ENCODE data around the gene ATP8A2. TPM values are rescaled to one million over a fixed set of nuclear protein-coding genes. Genes with fewer than 3 reads are reported as not detected.

The ATP8A2 gene
- total RNA-seq, 1 donor from 2014 or later = not detected

GRCh38 chr13:25742220-25742619 lies 370.4 kb downstream of the ATP8A2 start:
- Histone ChIP-seq H3K27me3 (ENCODE audit: control insufficient read depth, insufficient read depth, low read length) (no peaks in the 10 kb centered on the region), H3K36me3 (ENCODE audit: control insufficient read depth, insufficient read depth, low read length) (no peaks in the 10 kb centered on the region), H3K4me3 (ENCODE audit: low read depth, low read length) (no peak overlapping the region)
- TF ChIP-seq, protein P1, sequence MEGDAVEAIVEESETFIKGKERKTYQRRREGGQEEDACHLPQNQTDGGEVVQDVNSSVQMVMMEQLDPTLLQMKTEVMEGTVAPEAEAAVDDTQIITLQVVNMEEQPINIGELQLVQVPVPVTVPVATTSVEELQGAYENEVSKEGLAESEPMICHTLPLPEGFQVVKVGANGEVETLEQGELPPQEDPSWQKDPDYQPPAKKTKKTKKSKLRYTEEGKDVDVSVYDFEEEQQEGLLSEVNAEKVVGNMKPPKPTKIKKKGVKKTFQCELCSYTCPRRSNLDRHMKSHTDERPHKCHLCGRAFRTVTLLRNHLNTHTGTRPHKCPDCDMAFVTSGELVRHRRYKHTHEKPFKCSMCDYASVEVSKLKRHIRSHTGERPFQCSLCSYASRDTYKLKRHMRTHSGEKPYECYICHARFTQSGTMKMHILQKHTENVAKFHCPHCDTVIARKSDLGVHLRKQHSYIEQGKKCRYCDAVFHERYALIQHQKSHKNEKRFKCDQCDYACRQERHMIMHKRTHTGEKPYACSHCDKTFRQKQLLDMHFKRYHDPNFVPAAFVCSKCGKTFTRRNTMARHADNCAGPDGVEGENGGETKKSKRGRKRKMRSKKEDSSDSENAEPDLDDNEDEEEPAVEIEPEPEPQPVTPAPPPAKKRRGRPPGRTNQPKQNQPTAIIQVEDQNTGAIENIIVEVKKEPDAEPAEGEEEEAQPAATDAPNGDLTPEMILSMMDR (IDR thresholded peaks at IDR 0.05; ENCODE audit: insufficient read depth, low read length, severe bottlenecking) = no peak
- FAIRE-seq = no peak
- no peak for DNase-seq (ENCODE audit: low read depth)

DNA sequence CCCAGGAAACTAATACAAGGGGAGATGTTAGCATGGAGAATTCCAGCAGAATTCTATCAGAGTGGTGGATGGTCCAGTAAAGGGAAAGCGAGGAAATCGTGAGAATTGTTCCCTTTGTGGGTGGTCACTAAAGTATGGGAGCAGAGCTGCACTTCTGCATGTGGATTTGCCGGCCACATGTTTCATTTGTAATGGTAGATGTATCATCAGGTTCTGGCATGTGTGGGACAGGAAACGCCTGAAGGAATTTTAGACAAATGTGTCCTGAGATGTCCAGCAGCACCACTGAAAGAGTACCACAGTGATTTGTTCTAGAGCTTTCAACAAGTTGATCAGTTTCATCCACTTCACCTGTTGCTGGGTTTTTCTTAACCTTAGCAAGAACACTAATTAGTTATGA lies 371.6 kb downstream of the ATP8A2 start:
- FAIRE-seq (no peak), DNase-seq (ENCODE audit: low read depth) (peak; percentile 47)
- H3K27me3 ChIP-seq (ENCODE audit: control insufficient read depth, insufficient read depth, low read length) = no peaks in the 10 kb centered on the region
- TF ChIP-seq, protein P1 (IDR thresholded peaks at IDR 0.05; ENCODE audit: insufficient read depth, low read length, severe bottlenecking) = no peak
- no peak overlapping the region for H3K4me3 ChIP-seq (ENCODE audit: low read depth, low read length)
- H3K36me3 ChIP-seq (ENCODE audit: control insufficient read depth, insufficient read depth, low read length) = no peaks in the 10 kb centered on the region

- H3K27me3 ChIP-seq (ENCODE audit: control insufficient read depth, insufficient read depth, low read length) = no peaks in the 10 kb centered on the region
- DNase-seq (ENCODE audit: low read depth) = peak; percentile 12
- no peak overlapping the region for H3K4me3 ChIP-seq (ENCODE audit: low read depth, low read length)
- no peak for FAIRE-seq
- TF ChIP-seq, protein P1 (IDR thresholded peaks at IDR 0.05; ENCODE audit: insufficient read depth, low read length, severe bottlenecking) = no peak
- H3K36me3 ChIP-seq (ENCODE audit: control insufficient read depth, insufficient read depth, low read length) = no peaks in the 10 kb centered on the region
Observed at GRCh38 chr13:25744178-25744577, 372.4 kb downstream of the ATP8A2 start.

- Histone ChIP-seq H3K36me3 (ENCODE audit: control insufficient read depth, insufficient read depth, low read length) (no peaks in the 10 kb centered on the region), H3K27me3 (ENCODE audit: control insufficient read depth, insufficient read depth, low read length) (no peaks in the 10 kb centered on the region), H3K4me3 (ENCODE audit: low read depth, low read length) (no peak overlapping the region)
- DNase-seq (ENCODE audit: low read depth) (no peak), FAIRE-seq (no peak)
- TF ChIP-seq, protein P1 (IDR thresholded peaks at IDR 0.05; ENCODE audit: insufficient read depth, low read length, severe bottlenecking) = no peak
Observed at GRCh38 chr13:25746131-25746530, 374.4 kb downstream of the ATP8A2 start.

- peak; percentile 71 for DNase-seq (ENCODE audit: low read depth)
- H3K27me3 ChIP-seq (ENCODE audit: control insufficient read depth, insufficient read depth, low read length) = no peaks in the 10 kb centered on the region
- no peak overlapping the region for H3K4me3 ChIP-seq (ENCODE audit: low read depth, low read length)
- H3K36me3 ChIP-seq (ENCODE audit: control insufficient read depth, insufficient read depth, low read length) = no peaks in the 10 kb centered on the region
- FAIRE-seq = no peak
- TF ChIP-seq, protein P1 (IDR thresholded peaks at IDR 0.05; ENCODE audit: insufficient read depth, low read length, severe bottlenecking) = no peak
Observed at GRCh38 chr13:25752957-25753551, 381.3 kb downstream of the ATP8A2 start.

- DNase-seq (ENCODE audit: low read depth) = no peak
- no peaks in the 10 kb centered on the region for H3K36me3 ChIP-seq (ENCODE audit: control insufficient read depth, insufficient read depth, low read length)
- H3K27me3 ChIP-seq (ENCODE audit: control insufficient read depth, insufficient read depth, low read length) = no peaks in the 10 kb centered on the region
- TF ChIP-seq, protein P1 (IDR thresholded peaks at IDR 0.05; ENCODE audit: insufficient read depth, low read length, severe bottlenecking) = no peak
- no peak overlapping the region for H3K4me3 ChIP-seq (ENCODE audit: low read depth, low read length)
- no peak for FAIRE-seq
Observed at GRCh38 chr13:25753976-25754375, 382.2 kb downstream of the ATP8A2 start.
